AG09319 (cell line): Measurements from ENCODE around the gene DBT.

Experiments used
- DNase-seq: peaks from one replicate; pipeline ENCODE4 v3.0.0-alpha.2; 2010; ENCODE audit warnings: low read depth; ENCODE audit errors: extremely low read depth
- TF ChIP-seq, protein P1 (sequence below): IDR thresholded peaks from 2 replicates; pipeline ENCODE4 v1.5.1; 2011; ENCODE audit warnings: low read depth, mild to moderate bottlenecking, inconsistent platforms, low read length, moderate library complexity

The DBT gene

DNA sequence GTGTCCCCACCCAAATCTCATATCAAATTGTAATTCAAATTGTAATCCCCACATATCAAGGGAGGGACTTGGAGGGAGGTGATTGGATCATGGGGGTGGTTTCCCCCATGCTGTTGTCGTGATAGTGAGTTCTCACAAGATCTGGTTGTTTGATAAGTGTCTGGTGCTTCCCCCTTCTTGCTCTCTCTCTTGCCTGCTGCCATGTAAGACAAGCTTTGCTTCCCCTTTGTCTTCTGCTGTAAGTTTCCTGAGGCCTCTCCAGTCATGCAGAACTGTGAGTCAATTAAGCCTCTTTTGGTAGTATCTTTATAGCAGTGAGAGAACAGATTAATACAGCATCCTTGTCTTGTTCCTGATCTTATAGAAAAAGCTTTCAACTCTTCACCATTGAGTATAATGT, 65.1 kb downstream of the DBT start:
- no peak for DNase-seq
- TF ChIP-seq, protein P1, sequence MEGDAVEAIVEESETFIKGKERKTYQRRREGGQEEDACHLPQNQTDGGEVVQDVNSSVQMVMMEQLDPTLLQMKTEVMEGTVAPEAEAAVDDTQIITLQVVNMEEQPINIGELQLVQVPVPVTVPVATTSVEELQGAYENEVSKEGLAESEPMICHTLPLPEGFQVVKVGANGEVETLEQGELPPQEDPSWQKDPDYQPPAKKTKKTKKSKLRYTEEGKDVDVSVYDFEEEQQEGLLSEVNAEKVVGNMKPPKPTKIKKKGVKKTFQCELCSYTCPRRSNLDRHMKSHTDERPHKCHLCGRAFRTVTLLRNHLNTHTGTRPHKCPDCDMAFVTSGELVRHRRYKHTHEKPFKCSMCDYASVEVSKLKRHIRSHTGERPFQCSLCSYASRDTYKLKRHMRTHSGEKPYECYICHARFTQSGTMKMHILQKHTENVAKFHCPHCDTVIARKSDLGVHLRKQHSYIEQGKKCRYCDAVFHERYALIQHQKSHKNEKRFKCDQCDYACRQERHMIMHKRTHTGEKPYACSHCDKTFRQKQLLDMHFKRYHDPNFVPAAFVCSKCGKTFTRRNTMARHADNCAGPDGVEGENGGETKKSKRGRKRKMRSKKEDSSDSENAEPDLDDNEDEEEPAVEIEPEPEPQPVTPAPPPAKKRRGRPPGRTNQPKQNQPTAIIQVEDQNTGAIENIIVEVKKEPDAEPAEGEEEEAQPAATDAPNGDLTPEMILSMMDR, result no peak

DNA sequence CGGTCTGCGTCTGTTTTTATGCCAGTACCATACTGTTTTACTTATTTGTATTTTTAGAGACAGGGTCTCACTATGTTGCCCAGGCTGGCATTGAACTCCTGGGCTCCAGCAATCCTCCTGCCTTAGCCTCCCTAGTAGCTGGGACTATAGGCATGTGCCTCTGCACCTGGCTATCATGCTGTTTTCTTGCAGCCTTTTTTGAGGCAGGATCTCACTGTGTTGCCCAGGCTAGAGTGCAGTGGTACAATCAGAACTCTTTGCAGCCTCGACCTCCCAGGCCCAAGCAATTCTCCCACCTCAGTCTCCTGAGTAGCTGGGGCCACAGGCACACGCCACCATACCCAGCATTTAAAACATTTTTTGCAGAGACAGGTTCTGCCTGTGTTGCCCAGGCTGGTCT, 66.3 kb downstream of the DBT start:
- no peak for DNase-seq
- TF ChIP-seq, protein P1, result no peak

DNA sequence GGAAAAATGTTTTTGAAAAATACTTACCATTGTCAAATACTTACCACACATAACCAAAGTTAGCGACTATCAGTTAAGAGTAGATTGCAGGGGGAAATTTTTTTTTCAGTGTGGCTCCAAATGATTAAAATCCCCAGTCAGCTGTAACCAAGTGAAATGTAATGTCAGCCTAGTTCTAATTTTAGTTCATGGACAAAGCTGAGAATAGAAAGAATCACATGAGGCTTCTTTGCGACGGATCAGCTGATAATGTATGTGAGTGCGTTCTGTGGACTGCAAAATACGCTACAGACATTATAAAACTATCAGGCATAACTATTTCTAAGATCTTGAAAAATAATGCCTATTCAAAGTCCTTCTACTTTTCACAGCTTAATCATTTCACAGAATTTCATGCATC, 71.5 kb downstream of the DBT start, which contains the start of gene LRRC39:
LRRC39 (minus strand) TSS at position 166 of the 400 bp plus-strand sequence. CDS start 9,740 bp downstream, outside the sequence.
- no peak for DNase-seq
- TF ChIP-seq, protein P1, result no peak

DNA sequence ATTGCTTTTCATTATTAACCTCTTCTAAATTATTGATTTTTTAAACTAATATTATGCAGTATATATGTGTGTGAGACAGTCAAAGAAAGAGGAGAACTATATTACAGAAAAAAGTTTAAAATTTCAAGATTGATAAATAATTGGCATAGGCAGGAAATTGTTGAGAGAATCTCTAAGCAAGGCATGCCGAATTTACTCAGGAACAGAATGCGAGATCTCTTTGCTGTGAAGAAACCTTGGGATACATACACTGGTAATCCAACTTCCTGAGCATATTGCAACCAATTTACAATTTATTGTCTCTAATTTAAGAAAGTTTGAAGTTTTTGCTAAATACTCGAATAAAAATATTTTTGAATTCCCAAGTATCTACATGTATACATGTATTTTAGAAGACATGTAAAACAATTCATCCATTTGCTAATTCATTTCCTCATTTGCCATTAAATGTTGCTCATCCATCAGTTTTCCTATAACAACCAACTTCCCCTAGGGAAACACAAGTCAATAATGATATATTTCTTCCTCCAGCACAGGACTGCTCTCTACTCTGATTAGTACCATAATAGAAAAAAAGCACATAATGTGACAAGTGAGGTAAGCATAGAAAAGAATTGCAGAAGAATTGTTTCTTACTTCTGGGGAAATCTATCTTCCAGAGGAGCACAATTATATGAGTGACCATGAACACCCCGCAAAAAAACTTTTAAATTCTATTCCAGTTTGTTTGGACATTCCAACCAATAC, 72.2 kb downstream of the DBT start:
- TF ChIP-seq, protein P1, result no peak
- no peak for DNase-seq

DNA sequence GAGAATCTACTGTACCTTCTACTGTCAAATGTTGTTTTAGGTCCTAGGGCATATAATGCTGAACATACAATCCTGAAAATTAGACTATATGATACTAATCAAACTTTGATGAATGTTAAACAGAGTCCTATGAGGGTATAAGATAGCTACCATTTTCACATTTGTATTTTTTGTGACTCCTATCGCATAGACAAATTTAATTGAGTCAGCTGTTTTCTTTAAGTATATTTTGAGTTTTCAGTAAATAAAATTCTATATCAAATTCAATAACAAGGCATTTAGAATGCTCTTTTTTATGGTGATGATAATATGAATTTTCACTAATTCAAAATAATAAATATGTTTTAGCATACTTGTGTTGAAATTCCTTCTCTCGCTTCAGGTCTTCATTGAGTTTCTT, 81.6 kb downstream of the DBT start:
- TF ChIP-seq, protein P1, result no peak
- DNase-seq, result no peak

DNA sequence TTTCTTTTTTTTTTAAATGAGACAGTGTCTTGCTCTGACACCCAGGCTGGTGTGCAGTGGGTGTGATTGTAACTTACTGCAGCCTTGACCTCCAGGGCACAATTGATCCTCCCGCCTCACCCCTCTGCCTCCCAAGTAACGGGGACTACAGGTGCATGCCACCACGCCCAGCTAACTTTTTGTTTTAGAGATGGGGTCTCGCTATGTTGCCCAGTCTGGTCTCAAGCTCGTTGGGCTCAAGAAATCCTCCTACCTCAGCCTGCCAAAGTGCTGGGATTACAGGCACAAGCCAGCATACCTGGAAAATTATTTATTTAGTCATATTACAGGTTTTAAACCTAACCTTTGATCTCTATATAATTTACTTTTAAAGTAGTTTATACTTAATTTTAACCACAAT, 84.9 kb downstream of the DBT start:
- TF ChIP-seq, protein P1, result no peak
- no peak for DNase-seq

DNA sequence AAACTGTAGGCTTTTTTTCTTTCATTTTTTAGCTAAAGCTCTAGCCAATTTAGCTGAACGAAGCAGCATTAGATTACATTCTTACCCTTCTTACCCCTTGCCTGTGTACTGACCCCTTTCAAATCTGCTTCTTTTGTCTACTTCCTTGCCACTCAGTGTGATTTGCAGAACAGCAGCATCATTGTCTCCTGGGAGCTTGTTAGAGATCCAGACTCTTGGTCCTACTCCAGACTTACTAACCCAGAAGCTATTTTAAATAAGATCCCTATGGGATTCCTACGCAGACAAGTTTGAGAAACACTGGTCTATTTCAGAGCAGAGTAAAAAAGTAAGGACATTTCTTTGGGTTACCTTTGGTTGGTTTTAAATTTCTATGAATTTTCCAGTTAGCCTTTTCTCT, 85.4 kb downstream of the DBT start:
- DNase-seq, result peak; percentile 76
- TF ChIP-seq, protein P1, result no peak
